C4-2B (cell line): Measurements from ENCODE around the gene HOXB8.

Experiments used
- H3K27ac ChIP-seq: fragments of 450-650 bp; 2 replicates; pipeline ENCODE4 v1.5.1; 2017
- ZFX ChIP-seq: fragments of 450-650 bp; IDR thresholded peaks from 2 replicates; pipeline ENCODE4 v1.6.1; 2017
- TF ChIP-seq, protein P1 (sequence below): fragments of 450-650 bp; conservative IDR thresholded peaks from 2 replicates; pipeline ENCODE4 v1.5.1; 2017; ENCODE audit warnings: mild to moderate bottlenecking

Gene HOXB8

GRCh38 chr17:48591255-48592056, 23.6 kb downstream of the HOXB8 start:
- TF ChIP-seq, protein P1, sequence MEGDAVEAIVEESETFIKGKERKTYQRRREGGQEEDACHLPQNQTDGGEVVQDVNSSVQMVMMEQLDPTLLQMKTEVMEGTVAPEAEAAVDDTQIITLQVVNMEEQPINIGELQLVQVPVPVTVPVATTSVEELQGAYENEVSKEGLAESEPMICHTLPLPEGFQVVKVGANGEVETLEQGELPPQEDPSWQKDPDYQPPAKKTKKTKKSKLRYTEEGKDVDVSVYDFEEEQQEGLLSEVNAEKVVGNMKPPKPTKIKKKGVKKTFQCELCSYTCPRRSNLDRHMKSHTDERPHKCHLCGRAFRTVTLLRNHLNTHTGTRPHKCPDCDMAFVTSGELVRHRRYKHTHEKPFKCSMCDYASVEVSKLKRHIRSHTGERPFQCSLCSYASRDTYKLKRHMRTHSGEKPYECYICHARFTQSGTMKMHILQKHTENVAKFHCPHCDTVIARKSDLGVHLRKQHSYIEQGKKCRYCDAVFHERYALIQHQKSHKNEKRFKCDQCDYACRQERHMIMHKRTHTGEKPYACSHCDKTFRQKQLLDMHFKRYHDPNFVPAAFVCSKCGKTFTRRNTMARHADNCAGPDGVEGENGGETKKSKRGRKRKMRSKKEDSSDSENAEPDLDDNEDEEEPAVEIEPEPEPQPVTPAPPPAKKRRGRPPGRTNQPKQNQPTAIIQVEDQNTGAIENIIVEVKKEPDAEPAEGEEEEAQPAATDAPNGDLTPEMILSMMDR = no peak
- no peak for TF ChIP-seq ZFX
- no peak overlapping the region for H3K27ac ChIP-seq

DNA sequence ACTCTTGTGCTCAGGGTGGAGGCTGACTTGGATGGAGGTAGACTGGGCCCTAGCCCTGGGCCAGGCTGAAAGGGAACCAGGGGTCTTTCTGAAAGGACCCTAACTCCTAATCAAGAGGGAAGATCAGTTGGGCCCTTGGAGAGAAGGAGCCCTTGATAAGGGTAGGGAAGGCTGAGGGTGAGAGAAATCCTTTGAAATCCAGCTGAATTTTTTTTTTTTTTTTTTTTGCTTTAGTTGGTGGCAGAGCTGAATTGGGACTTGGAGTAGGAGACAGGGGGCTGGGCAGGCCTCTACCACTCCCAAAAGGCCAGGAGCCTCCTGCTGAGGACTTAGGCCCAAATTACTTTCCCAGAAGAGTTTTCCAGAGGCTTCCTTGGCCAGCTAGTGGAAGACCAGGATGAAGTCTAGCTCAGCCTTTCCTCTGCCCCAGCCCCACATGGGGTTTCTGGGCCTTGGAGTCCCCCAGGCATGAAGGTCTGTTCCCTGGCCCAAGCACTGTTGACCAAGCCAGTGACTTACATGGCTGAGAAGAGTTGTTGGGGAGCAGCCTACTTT, 24.4 kb downstream of the HOXB8 start:
- no peak overlapping the region for H3K27ac ChIP-seq

DNA sequence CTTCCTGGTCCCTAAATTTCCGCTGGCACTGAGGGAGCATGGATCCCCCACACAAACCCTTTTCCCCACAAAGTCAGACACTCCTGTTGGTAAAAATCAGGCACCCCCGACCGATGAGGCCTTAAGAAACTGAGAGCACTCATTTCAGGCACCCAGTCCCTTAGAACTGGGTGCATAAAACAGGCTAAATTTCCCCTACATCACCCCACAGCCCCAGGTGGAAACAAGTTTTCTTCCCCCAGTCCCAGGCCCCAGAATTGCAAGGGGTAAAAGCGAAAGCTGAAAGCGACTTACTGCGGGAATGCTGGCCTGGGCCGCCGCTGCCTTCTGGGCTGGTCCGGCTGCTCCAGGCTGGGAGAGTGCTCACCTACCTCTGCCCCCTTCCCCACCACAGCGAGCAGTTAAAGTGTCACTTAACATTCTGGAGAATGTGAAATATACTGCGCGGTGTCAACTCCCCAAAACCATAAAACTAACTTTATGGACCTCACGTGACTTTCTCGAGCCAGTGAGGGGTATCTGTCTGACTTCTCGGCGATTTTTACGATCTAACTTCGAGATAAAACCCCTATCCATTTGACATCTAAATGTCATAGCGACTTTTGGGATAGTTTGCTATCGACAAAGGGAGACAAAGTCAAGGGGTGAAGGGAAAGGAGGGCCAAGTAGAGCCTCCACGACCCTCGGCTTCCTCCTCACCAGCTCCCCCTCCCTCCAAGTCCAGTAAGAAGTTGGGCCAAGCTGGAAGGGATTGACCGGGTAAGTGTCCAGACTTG, 25.1 kb downstream of the HOXB8 start, which contains the start of gene HOXB3:
Gene HOXB3, minus strand, starts transcription at position 411 of the 776 bp plus-strand sequence. CDS start 37,767 bp downstream, outside the sequence.
- TF ChIP-seq ZFX = no peak
- TF ChIP-seq, protein P1 = no peak
- no peak within 1 kb of the TSS for H3K27ac ChIP-seq

More for the DNA sequence above, 24.4 kb downstream of the HOXB8 start:
- TF ChIP-seq ZFX = no peak

- TF ChIP-seq, protein P1 = no peak
- TF ChIP-seq ZFX = no peak
- no peak overlapping the region for H3K27ac ChIP-seq
Measured at GRCh38 chr17:48589060-48589830, 25.8 kb downstream of the HOXB8 start.

DNA sequence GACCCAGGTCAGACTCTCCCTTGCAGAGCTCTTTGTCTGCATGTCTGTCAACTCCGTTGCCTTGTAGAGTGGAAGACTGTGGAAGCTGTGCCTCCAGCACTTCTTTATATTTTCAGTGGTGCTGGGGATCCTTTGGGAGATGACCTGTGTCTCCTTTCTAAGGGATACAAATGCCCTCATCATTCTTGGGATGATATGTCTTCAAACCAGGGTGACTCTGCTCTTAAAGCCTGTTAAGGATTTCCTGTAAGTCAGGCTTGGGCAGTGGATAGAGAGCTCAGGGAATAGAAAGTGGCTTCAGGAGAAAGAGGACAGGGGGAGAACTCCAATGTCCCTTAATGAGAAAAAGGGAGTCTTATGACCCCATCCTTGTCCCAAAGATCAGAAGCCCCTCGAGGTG, 26.6 kb downstream of the HOXB8 start:
- TF ChIP-seq ZFX = no peak
- TF ChIP-seq, protein P1 = no peak
- H3K27ac ChIP-seq = no peak overlapping the region

GRCh38 chr17:48588074-48588415, 27.0 kb downstream of the HOXB8 start:
- TF ChIP-seq ZFX = no peak
- TF ChIP-seq, protein P1 = no peak
- H3K27ac ChIP-seq = no peak overlapping the region

GRCh38 chr17:48587276-48588073, 27.6 kb downstream of the HOXB8 start:
- H3K27ac ChIP-seq = no peak overlapping the region
- no peak for TF ChIP-seq ZFX
- TF ChIP-seq, protein P1 = no peak
